ENCODE results near the gene PPP1R3C.

Gene PPP1R3C

GRCh38 chr10:91629715-91630549, 2.9 kb downstream of the PPP1R3C start:
- no peak for DNase-seq (ENCODE audit: low spot score)

DNA sequence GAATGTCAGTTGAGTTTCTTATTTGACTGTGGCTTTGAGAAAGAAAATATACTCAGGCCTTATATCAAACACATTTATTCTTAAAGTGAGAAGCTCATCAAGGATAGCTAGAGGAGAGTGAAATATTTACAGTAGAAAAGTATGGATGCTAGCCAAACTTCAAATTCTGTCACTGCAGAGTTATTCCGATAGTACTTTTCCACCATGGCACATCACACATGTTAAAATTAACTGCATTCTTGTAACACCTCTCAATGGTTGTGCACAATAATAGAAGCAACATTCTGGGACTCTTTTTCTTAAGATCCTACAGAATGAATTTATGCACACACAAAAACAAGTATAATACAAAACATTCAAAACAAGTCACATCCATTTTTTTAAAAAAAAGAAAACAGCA, 4.5 kb downstream of the PPP1R3C start:
- DNase-seq (ENCODE audit: low spot score), result no peak

GRCh38 chr10:91627344-91628102, 5.3 kb downstream of the PPP1R3C start:
- no peak for DNase-seq (ENCODE audit: low spot score)

GRCh38 chr10:91626936-91627335, 5.9 kb downstream of the PPP1R3C start:
- DNase-seq (ENCODE audit: low spot score), result no peak

- DNase-seq (ENCODE audit: low spot score), result no peak
Measured at GRCh38 chr10:91624633-91625032, 8.2 kb downstream of the PPP1R3C start.

DNA sequence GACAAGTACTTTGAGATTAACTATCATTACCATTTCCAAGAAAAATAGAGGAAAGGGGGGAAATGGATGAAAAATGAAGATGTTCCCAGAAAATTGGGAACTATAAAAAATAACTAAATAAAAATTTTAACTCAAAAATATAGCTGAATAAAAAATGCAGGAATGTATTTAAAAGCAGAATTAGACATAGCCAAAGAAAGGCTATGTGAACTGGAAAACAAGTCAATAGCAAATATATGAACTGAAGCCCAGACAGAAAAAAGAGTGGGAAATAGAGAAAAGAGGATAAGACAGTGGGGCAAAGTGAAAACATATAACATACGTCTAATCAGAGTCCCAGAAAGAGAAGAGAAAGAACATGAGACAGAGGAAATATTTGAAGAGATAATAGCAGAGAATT, 10.3 kb downstream of the PPP1R3C start:
- DNase-seq (ENCODE audit: low spot score), result no peak

GRCh38 chr10:91621483-91622113, 11.3 kb downstream of the PPP1R3C start:
- no peak for DNase-seq (ENCODE audit: low spot score)

DNA sequence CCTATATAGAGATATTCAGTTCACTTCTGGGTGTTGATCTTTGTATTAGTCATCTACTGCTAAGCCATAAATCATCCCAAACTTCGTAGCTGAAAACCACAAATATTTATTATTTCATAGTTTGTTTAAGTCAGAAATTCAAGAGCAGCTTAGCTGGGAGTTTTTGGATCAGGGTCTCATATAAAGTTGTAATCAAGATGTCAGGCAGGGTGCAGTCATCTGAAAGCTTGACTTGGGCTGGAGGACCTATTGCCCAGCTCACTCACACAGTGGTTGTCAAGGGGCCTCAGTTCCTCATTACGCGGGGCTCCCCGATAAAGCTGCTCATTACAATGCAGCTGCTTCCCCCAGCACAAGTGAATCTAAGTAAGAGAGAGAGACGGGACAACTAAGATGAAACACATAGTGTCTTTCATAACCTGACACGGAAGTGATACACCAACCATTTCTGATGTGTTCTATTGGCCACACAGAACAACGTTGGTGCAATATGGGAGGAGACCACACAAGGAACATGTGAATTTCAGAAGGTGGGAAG, 15.7 kb downstream of the PPP1R3C start:
- DNase-seq (ENCODE audit: low spot score), result no peak

- DNase-seq (ENCODE audit: low spot score), result no peak
Measured at GRCh38 chr10:91616137-91616536, 16.7 kb downstream of the PPP1R3C start.

- DNase-seq (ENCODE audit: low spot score), result peak; percentile 73
Measured at GRCh38 chr10:91614225-91614624, 18.6 kb downstream of the PPP1R3C start.

- peak; percentile 89 for DNase-seq (ENCODE audit: low spot score)
Measured at GRCh38 chr10:91613411-91614187, 19.3 kb downstream of the PPP1R3C start.

GRCh38 chr10:91610919-91611318, 22.0 kb downstream of the PPP1R3C start:
- no peak for DNase-seq (ENCODE audit: low spot score)

GRCh38 chr10:91610444-91610843, 22.4 kb downstream of the PPP1R3C start:
- DNase-seq (ENCODE audit: low spot score), result no peak

- DNase-seq (ENCODE audit: low spot score), result no peak
Measured at GRCh38 chr10:91607646-91608403, 25.0 kb downstream of the PPP1R3C start.

GRCh38 chr10:91605968-91606367, 26.9 kb downstream of the PPP1R3C start:
- DNase-seq (ENCODE audit: low spot score), result no peak

GRCh38 chr10:91604553-91605534, 28.0 kb downstream of the PPP1R3C start:
- DNase-seq (ENCODE audit: low spot score), result peak; percentile 65

- no peak for DNase-seq (ENCODE audit: low spot score)
Measured at GRCh38 chr10:91603931-91604331, 28.9 kb downstream of the PPP1R3C start.

DNA sequence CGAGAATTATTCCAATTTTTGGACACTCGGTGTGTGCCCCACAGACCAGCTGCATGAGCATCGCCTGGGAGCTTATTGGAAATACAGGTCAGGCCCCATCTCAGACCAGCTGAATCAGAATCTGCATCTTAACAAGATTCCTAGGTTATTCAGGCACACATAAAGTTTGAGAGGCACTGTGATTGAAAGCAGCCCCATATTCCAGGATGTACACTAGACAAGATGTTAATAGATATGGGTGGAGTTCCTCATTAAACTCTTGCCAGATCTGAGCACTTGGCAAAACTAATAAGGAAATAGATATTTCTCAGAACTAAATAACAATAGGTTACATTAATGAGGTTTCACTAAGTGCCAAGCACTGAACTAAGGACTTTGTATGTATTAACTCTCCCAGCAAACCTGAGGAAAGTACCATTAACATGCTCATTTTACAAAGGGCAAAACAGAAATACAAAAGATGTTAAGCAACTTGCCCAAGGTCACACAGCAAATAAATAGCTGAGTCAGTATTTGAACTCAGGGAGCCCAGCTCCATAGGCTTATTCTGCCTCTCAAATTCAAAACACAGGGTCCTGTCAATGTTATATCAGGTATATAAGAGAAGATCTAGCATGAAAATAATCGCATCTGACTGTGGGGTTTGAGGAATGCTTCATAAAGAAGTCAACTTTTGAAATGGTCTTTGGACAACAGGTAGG, 29.9 kb downstream of the PPP1R3C start:
- no peak for DNase-seq (ENCODE audit: low spot score)

GRCh38 chr10:91602449-91602848, 30.4 kb downstream of the PPP1R3C start:
- DNase-seq (ENCODE audit: low spot score), result no peak
